GM12892 (cell line): ENCODE results near the gene CACNA1C.

ENCODE experiments used
- POLR2A ChIP-seq: IDR thresholded peaks from 2 replicates; pipeline ENCODE4 v1.6.1; 2011; ENCODE audit warnings: low read depth, low read length, control low read depth
- POLR2AphosphoS5 ChIP-seq: IDR thresholded peaks from 2 replicates; pipeline ENCODE4 v1.6.1; 2011; ENCODE audit warnings: low read depth, low read length, control low read depth
- TAF1 ChIP-seq: IDR thresholded peaks from 2 replicates; pipeline ENCODE4 v1.6.1; 2011; ENCODE audit warnings: low read depth, mild to moderate bottlenecking, control low read depth, low read length, borderline replicate concordance

- TF ChIP-seq POLR2AphosphoS5 (no peak), POLR2A (no peak), TAF1 (no peak)
Observed at GRCh38 chr12:2490831-2491230, 438.0 kb downstream of the CACNA1C start.
